ENCODE measurements around the gene CNOT2.
"Not testable (repeated sequence)": the region's sequence is repeated elsewhere in the genome, so short reads cannot be mapped to it uniquely, and the experiment has no call there.

CNOT2 gene

DNA sequence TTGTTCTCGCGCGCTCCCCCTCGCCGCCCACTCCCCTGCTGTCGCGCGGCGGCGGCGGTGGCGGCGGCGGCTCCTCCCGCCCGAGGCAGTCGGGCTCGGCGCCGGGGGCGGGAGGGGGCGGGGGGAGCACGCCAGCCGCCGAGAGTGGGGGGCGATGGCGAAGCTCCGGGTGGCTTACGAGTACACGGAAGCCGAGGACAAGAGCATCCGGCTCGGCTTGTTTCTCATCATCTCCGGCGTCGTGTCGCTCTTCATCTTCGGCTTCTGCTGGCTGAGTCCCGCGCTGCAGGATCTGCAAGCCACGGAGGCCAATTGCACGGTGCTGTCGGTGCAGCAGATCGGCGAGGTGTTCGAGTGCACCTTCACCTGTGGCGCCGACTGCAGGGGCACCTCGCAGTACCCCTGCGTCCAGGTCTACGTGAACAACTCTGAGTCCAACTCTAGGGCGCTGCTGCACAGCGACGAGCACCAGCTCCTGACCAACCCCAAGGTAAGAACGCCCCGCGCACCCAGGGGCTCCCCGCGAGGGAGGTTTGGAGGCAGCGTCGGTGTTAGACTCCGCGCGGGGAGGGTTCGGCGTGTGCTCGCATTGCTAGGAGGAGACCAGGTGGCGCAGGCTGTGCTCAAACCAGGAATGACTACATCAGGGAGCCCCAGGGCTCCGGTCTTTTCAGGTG is 123.5 kb downstream of the CNOT2 start:
- DNase-seq = no peak

DNA sequence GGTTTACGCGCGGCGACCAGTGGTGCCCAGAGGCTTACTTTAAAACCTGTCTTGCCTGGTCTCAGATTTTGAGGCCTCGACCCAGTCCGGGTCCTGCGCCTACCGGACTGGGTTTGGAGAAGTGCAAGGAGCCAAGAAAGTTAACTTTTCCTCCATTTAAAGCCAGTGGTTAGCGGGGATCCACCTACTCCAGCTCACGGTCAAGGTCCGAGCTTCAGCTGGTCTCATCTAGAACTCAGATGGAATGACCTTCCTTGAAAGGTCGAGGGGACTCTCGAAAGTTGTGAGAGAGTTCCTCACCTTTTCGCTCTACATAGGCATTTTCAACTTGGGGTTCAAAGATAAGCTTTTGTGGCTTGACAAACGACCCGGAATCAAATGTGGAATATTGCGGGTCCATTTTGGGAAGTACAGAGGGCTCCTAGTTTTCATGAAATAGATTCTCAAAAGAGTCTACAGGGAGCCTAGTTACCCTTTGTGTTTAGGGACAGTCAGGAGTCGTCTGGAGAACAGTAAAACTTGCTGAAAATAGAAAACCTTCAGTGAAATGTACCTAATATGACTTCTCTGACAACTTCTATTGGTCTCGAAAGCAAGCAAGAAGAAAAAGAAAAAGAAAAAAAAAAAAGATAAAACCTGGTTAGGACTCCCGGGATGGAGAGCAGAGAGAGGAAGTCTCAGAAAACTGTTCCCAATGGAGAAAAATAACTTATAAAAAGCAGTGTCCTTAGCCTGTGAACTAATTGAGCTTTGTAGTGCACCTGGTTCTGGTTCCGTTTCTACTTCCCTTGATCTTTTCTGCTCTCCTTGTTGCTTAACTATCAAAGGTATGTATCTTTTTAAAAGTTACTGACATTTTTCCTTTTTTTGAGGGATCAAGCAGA is 124.3 kb downstream of the CNOT2 start:
- DNase-seq = no peak

DNA sequence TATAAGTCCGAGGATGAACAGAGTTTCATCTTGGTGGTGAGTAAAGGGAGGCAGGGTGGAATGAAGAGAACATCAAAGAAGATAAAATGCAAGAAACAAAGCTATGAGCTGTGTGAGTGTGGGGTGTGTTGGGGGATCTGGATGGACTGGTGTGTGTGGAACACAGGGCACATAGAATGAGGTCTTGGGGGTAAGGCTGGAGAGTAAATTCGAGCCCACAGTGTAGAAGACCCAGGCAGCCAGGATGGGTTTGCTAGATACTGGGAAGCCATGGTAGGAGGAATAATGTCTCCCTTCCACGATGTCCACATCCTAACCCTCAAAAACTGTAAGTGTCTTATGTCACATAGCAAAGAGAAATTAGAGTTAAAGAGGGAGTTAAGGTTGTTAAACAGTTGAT is 129.6 kb downstream of the CNOT2 start:
- no peak for DNase-seq

DNA sequence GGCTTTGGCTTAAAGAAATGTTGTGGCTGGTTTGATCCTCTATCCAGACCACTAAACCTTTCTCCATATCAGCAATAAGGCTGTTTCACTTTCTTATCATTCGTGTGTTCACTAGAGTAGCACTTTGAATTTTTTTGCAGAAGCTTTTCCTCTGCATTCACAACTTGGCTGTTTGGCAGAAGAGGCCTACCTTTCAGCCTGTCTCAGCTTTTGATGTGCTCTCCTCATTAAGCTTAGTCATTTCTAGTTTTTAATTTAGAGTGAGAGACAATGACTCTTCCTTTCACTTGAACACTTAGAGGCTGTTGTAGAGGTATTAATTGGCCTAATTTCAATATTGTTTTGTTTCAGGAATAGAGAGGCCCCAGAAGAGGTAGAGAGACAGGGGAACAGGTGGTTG is 136.6 kb downstream of the CNOT2 start:
- no peak for DNase-seq

DNA sequence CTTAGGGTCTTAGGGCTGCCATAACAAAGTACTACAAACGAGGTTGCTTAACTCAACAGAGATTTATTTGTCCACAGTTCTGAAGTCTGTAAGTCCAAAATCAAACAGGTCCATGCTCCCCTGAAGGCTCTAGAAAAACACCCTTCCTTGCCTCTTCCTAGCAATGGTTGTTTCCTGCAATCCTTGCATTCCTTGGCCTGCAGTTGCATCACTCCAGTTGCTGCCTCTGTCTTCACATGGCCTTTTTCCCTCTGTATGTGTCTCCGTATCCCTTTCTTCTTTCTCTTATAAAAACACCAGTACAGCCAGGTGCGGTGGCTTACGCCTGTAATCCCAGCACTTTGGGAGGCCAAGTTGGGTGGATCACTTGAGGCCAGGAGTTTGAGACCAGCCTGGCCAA is 140.3 kb downstream of the CNOT2 start:
- no peak for DNase-seq

DNA sequence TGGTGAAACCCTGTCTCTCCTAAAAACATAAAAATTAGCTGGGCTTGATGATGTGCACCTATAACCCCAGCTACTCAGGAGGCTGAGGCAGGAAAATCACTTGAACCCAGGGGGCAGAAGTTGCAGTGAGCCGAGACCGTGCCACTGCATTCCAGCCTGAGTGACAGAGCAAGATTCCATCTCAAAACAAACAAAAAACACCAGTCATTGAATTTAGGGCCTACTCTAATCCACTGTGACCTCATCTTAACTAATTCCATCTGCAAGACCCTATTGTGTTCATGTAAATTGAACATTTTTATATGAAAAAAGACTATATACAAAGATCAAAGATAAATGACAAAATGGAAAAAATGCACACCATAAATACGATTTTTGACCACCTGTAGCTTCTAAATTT is 140.7 kb downstream of the CNOT2 start:
- DNase-seq = no peak

DNA sequence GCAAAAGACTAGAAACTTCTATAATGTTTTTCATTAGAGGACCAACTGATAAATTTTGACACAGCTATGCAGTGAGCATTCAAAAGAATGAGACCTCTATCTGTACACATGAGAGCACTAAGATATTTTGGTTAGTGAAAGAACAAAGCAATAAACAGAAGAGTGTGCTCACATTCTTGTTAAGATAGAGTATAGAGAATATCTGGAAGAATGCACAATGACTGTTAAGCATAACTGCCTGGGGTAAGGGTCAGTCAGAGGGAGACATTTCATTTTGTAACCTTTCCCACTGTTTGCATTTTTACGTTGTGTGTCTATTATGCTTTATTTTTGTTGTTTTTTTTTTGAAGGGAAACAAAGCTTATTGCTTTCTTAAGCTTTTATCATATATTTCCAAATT is 143.5 kb downstream of the CNOT2 start:
- no peak for DNase-seq

DNA sequence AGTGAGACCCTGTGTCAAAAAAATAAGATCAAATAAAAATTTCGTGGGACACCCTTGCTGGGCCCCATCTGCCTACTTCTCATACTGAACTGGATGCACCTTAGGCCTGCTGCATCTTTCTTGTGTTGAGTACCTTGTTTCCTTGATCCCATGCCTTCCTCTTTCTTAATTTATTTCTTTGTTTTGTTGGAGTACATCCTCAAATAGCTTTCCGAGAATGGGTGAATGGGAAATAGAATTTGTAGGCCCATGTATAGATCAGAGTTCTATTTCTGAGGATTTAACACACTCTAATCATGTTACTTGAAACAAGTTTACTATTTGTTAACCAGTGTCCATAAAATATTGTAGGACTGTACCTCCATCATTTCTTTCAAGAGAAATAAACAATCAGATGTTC is 146.4 kb downstream of the CNOT2 start:
- DNase-seq = no peak

DNA sequence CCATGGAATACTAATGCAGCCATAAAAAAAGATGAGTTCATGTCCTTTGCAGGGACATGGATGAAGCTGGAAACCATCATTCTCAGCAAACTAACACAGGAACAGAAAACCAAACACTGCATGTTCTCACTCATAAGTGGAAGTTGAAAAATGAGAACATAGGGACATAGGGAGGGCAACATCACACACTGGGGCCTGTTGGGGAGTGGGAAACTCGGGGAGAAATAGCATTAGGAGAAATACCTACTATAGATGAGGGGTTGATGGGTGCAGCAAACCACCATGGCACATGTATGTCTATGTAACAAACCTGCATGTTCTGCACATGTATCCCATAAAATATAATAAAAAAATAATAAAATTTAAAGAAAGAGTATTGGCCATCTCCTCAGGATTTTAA is 149.4 kb downstream of the CNOT2 start:
- DNase-seq = not testable (repeated sequence)

DNA sequence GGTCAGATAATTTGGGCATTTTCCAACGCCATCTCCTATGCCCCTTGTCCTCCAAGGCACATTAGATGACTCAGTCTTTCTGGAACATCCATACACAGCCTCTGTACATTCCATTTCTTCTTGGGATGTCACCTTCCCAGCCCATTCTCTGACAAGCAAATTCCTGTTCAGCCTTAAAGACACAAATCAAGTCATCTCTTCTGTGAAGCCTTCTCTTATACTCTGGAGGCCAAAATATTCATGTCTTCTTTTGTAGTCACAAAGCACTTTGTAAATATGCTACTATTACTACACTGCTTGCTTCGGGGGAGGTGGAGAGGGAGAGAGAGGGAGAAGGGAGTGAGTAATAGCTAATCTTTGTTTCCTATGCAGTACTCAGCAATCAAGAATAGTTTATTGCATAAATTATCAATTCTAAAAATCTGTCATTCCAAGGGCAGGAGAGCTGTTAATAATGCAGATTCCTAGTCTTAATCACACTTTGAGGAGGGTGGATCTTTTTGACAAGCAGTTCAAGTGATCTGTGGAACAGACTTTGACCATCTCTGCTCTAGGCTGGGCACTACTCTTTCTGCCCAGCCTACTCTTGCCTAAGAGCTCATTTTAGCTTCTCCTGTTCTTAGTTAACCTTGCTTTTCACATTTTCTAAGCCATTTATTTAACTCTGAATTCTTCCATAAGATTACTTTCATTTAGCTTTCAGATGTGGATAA is 150.7 kb downstream of the CNOT2 start:
- no peak for DNase-seq

DNA sequence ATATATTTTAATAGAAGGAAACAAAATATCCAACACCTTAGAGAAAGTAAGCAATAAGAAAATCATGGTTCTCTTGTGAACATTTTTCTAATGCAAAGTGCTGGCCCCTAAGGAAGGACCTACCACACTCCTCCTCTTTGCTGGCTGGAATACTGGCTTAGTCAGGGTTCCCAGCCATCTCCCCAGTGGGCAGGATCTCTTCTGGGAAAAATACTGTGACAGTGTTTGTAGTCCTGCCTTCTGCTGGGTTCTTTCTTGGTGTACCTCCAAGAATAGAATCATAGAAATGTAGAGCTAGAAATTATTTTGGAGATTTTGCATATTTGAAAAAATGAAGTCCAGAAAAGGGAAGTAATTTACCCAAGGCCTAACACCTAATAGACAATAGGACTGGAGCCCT is 154.8 kb downstream of the CNOT2 start:
- no peak for DNase-seq

DNA sequence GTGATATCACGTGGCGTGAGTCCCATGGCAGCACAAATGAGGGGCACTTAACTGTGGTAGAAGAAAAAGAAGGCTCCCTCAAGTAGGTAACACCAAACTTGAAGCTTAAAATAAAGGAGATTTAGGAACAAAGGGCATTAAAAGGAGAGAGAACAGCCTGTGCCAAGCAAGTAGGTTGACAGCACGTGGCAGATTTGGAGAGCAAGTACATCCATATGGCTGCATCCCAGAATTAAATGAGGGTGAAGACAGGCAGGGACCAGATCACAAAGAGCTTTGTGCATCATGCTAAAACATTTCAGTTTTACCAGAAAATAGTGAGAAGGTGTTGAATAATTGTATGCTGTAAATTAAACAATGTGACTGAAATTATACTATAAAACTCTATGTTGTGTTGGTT is 155.6 kb downstream of the CNOT2 start:
- no peak for DNase-seq

DNA sequence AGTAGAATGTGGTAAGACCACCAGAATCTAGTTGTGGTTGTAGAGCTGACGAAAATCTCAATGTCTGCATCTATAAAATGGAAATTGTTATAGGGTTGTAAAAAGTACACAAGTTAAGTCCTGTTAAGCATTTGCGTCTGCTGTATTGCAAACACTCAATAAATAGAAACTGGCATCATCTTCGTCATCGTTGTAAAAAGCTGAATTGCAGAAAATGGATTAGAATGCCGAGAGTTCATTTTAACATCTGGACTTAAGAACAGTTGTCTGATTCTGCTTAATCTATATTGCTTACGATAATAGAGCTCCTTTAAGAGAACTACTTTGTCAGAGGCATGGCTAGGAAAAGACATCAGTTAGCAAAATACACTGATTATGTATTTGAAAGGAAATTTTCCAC is 156.1 kb downstream of the CNOT2 start:
- no peak for DNase-seq

DNA sequence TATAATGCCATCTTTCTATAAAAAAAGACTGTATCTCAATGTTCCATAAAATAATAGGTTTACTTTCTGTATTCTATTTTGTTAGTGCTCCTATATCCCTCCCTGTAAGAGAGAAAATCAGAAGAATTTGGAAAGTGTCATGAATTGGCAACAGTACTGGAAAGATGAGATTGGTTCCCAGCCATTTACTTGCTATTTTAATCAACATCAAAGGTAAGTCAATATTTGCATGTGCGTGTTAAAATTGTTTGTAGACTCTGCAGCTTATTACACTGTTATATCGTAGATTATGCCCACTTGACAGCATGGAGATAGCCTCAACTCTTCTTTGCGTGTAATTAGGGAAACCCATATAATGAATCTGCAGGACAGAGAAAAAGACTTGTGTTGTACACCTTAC is 156.9 kb downstream of the CNOT2 start:
- no peak for DNase-seq

DNA sequence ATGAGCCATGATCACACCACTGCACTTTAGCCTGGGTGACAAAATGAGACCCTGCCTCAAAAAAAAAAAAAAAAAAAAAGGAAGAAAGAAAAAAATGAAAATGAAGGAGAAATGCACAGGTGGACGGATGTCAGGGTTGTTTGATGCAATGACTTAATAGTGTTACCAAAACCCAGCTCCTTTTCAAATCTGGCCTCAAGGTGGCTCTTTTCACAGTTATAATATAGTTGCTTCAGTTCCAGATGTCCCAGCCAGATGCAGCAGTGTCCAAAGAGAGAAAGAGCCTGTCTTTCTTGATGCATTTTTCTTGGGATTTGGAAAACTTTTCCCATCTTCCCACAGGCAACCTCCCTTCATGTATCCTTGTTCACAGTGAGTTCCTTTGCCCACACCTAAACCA is 159.4 kb downstream of the CNOT2 start:
- no peak for DNase-seq

DNA sequence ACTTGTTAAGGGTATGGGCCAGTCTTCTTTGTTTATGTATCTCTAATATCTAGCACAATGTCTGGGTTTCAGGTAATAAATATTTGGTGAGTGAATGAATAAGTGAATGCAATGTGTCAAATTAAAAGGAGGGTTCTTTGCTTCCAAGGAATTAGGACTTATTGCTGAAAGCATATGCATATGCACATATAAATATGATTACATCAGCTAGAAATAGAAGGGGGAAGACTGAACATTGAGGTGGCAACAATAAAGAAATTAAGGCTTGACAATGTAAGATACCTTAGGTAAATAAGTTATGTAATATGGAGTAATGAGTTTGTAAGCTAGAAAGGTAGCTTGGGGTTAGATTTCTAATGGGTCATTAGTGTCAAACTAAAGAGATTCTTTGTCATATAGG is 160.6 kb downstream of the CNOT2 start:
- no peak for DNase-seq

Data from inflammatory macrophage treated with lipopolysaccharide for 4 hours (primary cell).